ENCODE data around the gene LAMA3.
"Not testable (repeated sequence)": the region's sequence is repeated elsewhere in the genome, so short reads cannot be mapped to it uniquely, and the experiment has no call there.

Gene LAMA3

DNA sequence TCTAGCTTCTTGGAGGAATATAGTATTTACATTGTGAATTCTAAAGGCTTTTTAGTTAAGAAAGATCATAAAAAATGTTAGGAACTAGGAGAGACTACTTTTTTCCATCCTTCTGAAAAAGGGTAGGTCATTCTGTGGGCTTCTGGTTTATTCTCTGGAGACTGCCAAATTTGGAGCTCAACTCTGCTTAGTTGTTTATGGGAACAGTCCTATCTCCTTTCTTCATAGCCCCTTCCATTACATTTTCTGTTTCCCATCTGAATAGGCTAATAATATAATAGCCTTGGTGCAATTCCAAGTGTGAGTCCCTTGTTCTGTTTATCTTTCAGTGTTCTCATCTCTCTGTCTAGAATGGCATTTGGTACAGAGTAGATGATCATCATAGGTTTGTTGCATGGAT lies 15.6 kb downstream of the LAMA3 start:
- no peak for DNase-seq

- DNase-seq: no peak
Measured at GRCh38 chr18:23706971-23707640, 17.9 kb downstream of the LAMA3 start.

GRCh38 chr18:23710068-23710527 lies 20.8 kb downstream of the LAMA3 start:
- no peak for DNase-seq

DNA sequence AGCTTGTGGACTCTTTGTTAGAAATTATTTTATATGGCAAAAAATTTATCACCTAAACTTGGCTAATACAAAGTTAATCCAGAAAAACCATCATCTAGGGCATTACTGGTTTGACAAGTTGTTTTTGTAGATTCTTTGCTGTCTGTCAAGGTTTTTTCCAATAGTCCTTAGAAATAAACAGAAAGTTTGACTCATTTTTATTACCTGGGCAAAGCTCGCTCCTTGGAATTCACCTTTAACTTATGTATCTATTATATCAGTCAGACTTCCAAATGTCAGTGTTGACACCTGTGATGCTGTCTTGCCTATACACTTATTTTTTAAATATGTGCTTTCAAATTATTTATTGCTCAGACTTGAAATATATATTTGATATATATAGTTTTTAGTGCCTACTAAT lies 21.7 kb downstream of the LAMA3 start:
- DNase-seq: no peak

GRCh38 chr18:23711426-23711825 lies 22.2 kb downstream of the LAMA3 start:
- DNase-seq: no peak

- no peak for DNase-seq
Measured at GRCh38 chr18:23712445-23712844, 23.2 kb downstream of the LAMA3 start.

DNA sequence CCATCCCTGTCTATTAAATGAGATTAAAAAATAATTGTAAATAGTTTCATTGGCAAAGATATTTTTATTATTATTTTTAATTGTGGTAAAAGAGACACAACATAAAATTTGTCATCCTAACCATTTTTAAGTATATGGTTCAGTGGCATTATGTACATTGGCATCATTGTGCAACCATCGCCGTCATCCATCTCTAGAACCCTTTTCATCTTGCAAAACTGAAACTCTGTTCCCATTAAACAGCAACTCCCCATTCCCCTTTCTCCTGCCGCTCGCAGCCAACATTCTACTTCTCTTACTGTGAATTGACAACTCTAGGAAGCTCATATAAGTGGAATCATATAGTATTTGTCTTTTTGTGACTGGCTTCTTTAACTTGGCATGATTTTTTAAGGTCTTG lies 25.3 kb downstream of the LAMA3 start:
- DNase-seq: no peak

GRCh38 chr18:23716079-23716478 lies 26.8 kb downstream of the LAMA3 start:
- not testable (repeated sequence) for DNase-seq

- no peak for DNase-seq
Measured at GRCh38 chr18:23716516-23716915, 27.3 kb downstream of the LAMA3 start.

- DNase-seq: no peak
Measured at GRCh38 chr18:23716966-23717365, 27.7 kb downstream of the LAMA3 start.

- DNase-seq: no peak
Measured at GRCh38 chr18:23718243-23718720, 29.0 kb downstream of the LAMA3 start.

- no peak for DNase-seq
Measured at GRCh38 chr18:23718731-23719130, 29.5 kb downstream of the LAMA3 start.

- DNase-seq: no peak
Measured at GRCh38 chr18:23719634-23720201, 30.5 kb downstream of the LAMA3 start.

- DNase-seq: no peak
Measured at GRCh38 chr18:23721696-23722480, 32.6 kb downstream of the LAMA3 start.

DNA sequence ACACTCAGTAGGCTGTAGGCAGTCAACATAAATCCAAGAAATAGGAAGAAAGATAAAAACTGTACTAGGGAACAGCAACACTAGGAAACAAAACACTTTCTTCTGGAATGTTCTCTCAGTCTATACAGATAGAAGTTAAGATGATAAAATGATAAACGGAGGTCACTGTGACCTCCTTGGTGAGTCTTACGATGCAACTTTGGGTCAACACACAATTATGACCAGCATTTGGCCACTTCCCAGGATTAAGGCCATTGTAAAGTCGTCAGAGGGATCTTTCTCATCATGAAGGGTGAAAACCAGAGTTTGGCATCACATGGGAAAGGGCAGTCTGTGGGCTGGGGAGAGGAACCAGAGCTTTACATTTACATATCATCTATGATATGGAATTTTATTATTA lies 33.4 kb downstream of the LAMA3 start:
- DNase-seq: no peak

DNA sequence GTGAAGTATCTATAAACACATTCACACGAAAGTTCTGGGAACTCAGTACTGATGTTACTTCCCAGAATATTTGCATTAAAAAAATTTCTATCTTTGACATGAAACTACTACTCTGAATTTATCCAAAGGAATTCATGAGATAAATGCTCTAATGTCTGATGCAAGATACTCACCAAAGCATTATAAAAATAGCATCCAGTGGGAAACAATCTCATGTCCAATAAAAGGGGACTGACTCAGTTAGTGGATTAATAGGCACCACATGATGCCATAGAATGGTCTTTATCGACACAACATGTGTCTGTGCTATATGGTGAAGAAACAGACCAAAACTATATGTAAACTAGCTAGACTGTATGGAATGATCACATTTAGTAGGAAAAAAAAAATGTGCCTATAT lies 33.9 kb downstream of the LAMA3 start:
- no peak for DNase-seq

- DNase-seq: no peak
Measured at GRCh38 chr18:23724681-23725080, 35.4 kb downstream of the LAMA3 start.

DNA sequence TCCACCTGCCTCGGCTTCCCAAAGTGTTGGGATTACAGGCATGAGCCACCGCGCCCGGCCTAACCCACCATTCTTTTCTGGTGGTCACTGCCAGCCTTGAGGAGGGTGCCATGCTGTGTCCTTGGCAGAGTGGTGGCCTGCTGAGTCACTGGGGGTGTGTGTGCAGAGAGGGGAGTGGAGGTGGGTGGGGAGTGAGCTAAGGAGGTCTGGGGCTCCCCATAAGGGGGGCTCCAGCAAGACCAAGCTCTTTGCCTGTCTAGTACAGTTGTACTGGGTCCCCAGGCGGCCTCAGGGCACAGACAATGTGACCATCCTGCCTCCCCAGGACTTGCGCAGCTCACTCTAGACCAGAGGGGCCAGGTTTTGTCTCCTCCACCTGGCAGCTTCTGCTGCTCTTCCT lies 36.1 kb downstream of the LAMA3 start:
- DNase-seq: no peak

DNA sequence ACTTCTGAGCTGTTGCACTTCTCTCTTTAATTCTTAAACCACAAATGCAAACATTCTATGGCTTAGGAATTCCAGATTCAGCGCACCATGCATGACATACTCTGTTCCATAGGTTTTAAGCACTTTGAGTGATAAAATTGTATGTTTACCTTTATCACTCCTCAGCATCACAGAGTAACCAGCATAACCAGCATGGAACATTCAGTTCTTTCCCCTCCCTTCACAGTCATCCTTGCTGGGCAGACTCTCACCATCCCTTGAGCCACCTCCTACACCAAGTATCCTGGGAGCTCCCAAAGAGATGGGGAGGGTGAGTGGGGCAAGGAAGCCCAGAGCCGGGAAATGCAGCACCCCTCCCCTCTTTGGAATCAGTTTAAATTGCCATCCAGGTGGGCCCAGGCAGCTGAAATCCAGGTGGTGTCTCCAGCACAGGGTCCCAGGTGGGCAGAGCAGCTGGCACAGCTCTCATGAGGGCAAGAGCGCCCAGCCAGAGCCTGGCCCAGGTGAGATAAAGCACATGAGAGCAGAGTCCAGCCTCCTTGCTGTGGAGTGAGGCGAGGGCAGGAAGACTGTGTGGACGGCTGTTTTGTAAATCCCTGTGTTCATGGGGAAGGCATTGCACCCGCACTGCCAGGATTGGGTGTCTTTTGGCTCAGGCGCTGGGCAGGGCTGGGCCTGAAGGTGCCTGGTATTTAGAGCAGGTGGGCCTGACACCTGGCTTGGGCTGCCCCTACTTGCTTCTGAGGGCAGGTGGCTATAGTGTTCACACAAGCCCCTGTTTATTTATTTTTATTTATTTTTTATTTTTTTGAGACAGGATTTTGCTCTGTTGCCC lies 36.8 kb downstream of the LAMA3 start:
- no peak for DNase-seq

DNA sequence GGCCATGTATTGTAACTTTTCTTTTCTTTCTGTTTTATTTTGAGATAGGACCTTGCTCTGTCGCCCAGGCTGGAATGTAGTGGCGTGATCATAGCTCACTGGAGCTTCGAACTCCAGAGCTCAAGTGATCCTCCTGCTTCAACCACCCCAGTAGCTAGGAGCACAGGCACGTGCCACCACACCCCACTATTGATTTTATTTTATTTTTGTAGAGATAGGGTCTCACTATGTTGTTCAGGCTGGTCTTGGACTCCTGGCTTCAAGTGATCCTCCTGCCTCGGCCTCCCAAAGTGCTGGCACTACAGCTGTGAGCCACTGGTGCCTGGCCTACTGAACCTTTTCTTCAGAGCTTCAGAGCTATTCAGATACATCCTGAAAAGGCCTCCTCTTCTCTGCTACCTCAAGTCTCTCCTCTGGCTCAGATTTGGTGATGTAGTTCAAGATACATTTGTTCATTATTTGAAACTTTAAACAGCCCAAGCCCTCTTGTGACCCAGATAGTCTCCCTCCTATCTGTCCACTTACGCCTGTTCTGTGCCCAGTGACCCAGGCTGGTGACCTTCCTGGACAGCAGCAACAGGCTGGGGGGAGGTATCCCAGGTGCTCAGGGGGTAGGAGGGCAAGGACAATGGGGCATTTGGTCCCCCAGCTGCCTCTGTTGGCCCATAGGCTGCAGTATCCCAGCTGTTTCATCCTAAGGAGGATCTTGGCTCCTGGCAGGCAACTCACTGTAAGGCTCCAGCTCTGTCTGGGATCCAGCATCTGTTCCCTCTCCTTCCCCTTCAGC lies 38.6 kb downstream of the LAMA3 start:
- DNase-seq: no peak

- no peak for DNase-seq
Measured at GRCh38 chr18:23730857-23731256, 41.6 kb downstream of the LAMA3 start.

GRCh38 chr18:23731861-23732260 lies 42.6 kb downstream of the LAMA3 start:
- no peak for DNase-seq
